ENCODE data around the gene LSM10.

- TF ChIP-seq CTCF (conservative IDR thresholded peaks at IDR 0.05; ENCODE audit: low read depth, low read length) (no peak), EZH2phosphoT487 (IDR thresholded peaks at IDR 0.05; ENCODE audit: borderline replicate concordance, low read length) (no peak)
Measured at GRCh38 chr1:36343651-36344394, 53.9 kb downstream of the LSM10 start.

Data from PC-3 (cell line).